Adrenal gland (tissue), 12 donors: ENCODE data around the gene EPHA6. TPM values are rescaled to one million over a fixed set of nuclear protein-coding genes. Genes with fewer than 3 reads are reported as not detected.

Source experiments
- DNase-seq, 7 donors: peaks; one replicate each; pipeline ENCODE4 v3.0.0-alpha.2; 2019 to 2020
- H3K27ac ChIP-seq, 5 donors: fragments of 200-600 bp; sonication (generic) in 4 of 5; 1 replicate in 3 of 5; 2 replicates in 2 of 5; pipeline versions ENCODE4 v1.5.1 to v1.8.0; 2016 to 2020; ENCODE audit warnings: mild to moderate bottlenecking in 1 of 5
- H3K27me3 ChIP-seq: fragments of 200-600 bp; 2 replicates; pipeline ENCODE4 v1.8.0; 2021
- H3K36me3 ChIP-seq, 2 donors: fragments of 200-600 bp; replicated peaks in 1 of 2; 1 replicate in 1 of 2; 2 replicates in 1 of 2; pipeline versions ENCODE4 v1.5.1 to v1.8.0; 2018 to 2022
- H3K4me1 ChIP-seq, 2 donors: fragments of 200-600 bp; replicated peaks in 1 of 2; 1 replicate in 1 of 2; 2 replicates in 1 of 2; pipeline versions ENCODE4 v1.5.1 to v1.8.0; 2018 to 2021
- H3K4me3 ChIP-seq, 4 donors: fragments of 200-600 bp; sonication (generic) in 3 of 4; one replicate each; pipeline ENCODE4 v1.5.1; 2016 to 2018
- H3K9me3 ChIP-seq, 3 donors: fragments of 200-600 bp; sonication (generic) in 1 of 3; replicated peaks in 1 of 3; 1 replicate in 2 of 3; 2 replicates in 1 of 3; pipeline versions ENCODE4 v1.5.1 to v1.8.0; 2016 to 2021
- CTCF ChIP-seq, 6 experiments: fragments of 450-650 bp in 4 of 6; fragments of 200-600 bp in 2 of 6; sonication (generic) in 1 of 6; IDR thresholded peaks; 1 replicate in 5 of 6; 2 replicates in 1 of 6; pipeline versions ENCODE4 v1.5.1 to v1.8.0; 2016 to 2021; ENCODE audit warnings: antibody characterized with exemption in 6 of 6, mild to moderate bottlenecking in 2 of 6, moderate library complexity in 1 of 6
- POLR2A ChIP-seq, 2 donors: fragments of 450-650 bp; IDR thresholded peaks; one replicate each; pipeline ENCODE4 v1.6.1; 2017; ENCODE audit warnings: antibody characterized with exemption in 2 of 2, mild to moderate bottlenecking in 2 of 2, moderate library complexity in 1 of 2
- WGBS, 4 donors: extraction: QIAGEN DNeasy Blood & Tissue Kit in 2 of 4; methylation state at CpG; one replicate each; pipeline versions ENCODE4 v1.1.5 to v1.1.7; 2013 to 2017; 5-methylcytosine and 5-hydroxymethylcytosine counted together
- intact Hi-C, 2 donors: fragments of 100-400 bp; cut with DNase I; formaldehyde crosslinking; loops; one replicate each; pipeline versions ENCODE4 v1.14.1 to v1.15.0; 2022 to 2023
- polyA plus RNA-seq, 3 donors: library from polyadenylated mRNA; stranded (reverse); fragments of 200-250 nt in 2 of 3; fragments of 350-450 nt in 1 of 3; fragmentation: Illumina TruSeq in 1 of 3; extraction: RNeasy Lipid Tissue Mini Kit (QIAGEN cat#74804) in 1 of 3; gene quantifications; one replicate each; pipeline ENCODE4 v1.2.3, GENCODE V29; 2013 to 2014
- total RNA-seq, 9 donors: library from RNA; depleted of rRNA in 4 of 9; stranded (reverse); fragments of >200 nt in 4 of 9; fragments of 120-200 nt in 1 of 9; fragmentation: NEBNext Ultra II Directional in 1 of 9; extraction: Animal tissue kit (Norgen Biotek cat#: 25700) in 1 of 9; gene quantifications; one replicate each; pipeline versions ENCODE4 v1.1.0 to v1.2.4, GENCODE V29; 2013 to 2023
- donor health status: healthy with polysubstance abuse.
- donor health status: Bipolar disorder and iron deficiency.
- donor health status: DM: yes; HTN: yes; CAD: no.
- donor health status: DM: no; HTN: no; CAD: no.
- donor health status: DM: no; HTN: no; CAD: no.
- donor health status: DM: yes; HTN: yes; CAD: no.

The EPHA6 gene
- total and polyA plus RNA-seq, 12 donors: 0.07 to 2.1 (median 0.07) TPM; not detected in 9

- Histone ChIP-seq H3K9me3 (no peaks in the 10 kb centered on the region), H3K36me3 (no peaks in the 10 kb centered on the region), H3K4me1 (no peaks in the 10 kb centered on the region), H3K4me3 (no peak overlapping the region), H3K27me3 (no peaks in the 10 kb centered on the region), H3K27ac (no peak overlapping the region)
- DNase-seq: no peak
- 65 to 79% (median 76%) methylated on average over 1 of the region's 1 CpG for WGBS, 4 donors
- intact Hi-C loops: no loop called here
- TF ChIP-seq POLR2A (IDR thresholded peaks at IDR 0.05) (no peak), CTCF (IDR thresholded peaks at IDR 0.05) (no peak)
These were observed 215.6 kb downstream of the EPHA6 start for GRCh38 chr3:97029972-97030371.

- no peak overlapping the region for H3K4me3 ChIP-seq
- no peaks in the 10 kb centered on the region for H3K36me3 ChIP-seq
- DNase-seq: no peak
- no peak overlapping the region for H3K27ac ChIP-seq
- intact Hi-C loops: no loop called here
- no peaks in the 10 kb centered on the region for H3K27me3 ChIP-seq
- no peak for TF ChIP-seq POLR2A (IDR thresholded peaks at IDR 0.05)
- no peak for TF ChIP-seq CTCF (IDR thresholded peaks at IDR 0.05)
- no peaks in the 10 kb centered on the region for H3K9me3 ChIP-seq
- 66 to 82% (median 76%) methylated on average over 3 of the region's 3 CpGs for WGBS, 4 donors
- no peaks in the 10 kb centered on the region for H3K4me1 ChIP-seq
These were observed 223.0 kb downstream of the EPHA6 start for GRCh38 chr3:97037294-97037943.

GRCh38 chr3:97043411-97043810 is 229.0 kb downstream of the EPHA6 start:
- Histone ChIP-seq H3K9me3 (no peaks in the 10 kb centered on the region), H3K4me1 (no peaks in the 10 kb centered on the region)
- 59 to 70% (median 68%) methylated on average over 2 of the region's 2 CpGs for WGBS, 4 donors

GRCh38 chr3:97057365-97057764 is 243.0 kb downstream of the EPHA6 start:
- Histone ChIP-seq H3K9me3 (no peaks in the 10 kb centered on the region), H3K4me3 (no peak overlapping the region), H3K4me1 (no peaks in the 10 kb centered on the region), H3K36me3 (no peaks in the 10 kb centered on the region), H3K27ac (no peak overlapping the region), H3K27me3 (no peaks in the 10 kb centered on the region)
- no peak for TF ChIP-seq POLR2A (IDR thresholded peaks at IDR 0.05)
- no peak for TF ChIP-seq CTCF (IDR thresholded peaks at IDR 0.05)
- intact Hi-C loops: no loop called here
- DNase-seq: no peak
- 61 to 74% (median 69%) methylated on average over 3 of the region's 3 CpGs for WGBS, 4 donors

More at GRCh38 chr3:97043411-97043810, 229.0 kb downstream of the EPHA6 start:
- H3K36me3 ChIP-seq: no peaks in the 10 kb centered on the region
- intact Hi-C loops: no loop called here
- no peak for DNase-seq
- H3K27me3 ChIP-seq: no peaks in the 10 kb centered on the region
- no peak overlapping the region for H3K4me3 ChIP-seq
- no peak for TF ChIP-seq CTCF (IDR thresholded peaks at IDR 0.05)
- TF ChIP-seq POLR2A (IDR thresholded peaks at IDR 0.05): no peak
- H3K27ac ChIP-seq: no peak overlapping the region
